ENCODE results near the gene SRMS. TPM values are rescaled to one million over a fixed set of nuclear protein-coding genes. Genes with fewer than 3 reads are reported as not detected.
"Not testable (repeated sequence)": the region's sequence is repeated elsewhere in the genome, so short reads cannot be mapped to it uniquely, and the experiment has no call there.

The SRMS gene
- total and polyA plus RNA-seq, 4 donors, result not detected

DNA sequence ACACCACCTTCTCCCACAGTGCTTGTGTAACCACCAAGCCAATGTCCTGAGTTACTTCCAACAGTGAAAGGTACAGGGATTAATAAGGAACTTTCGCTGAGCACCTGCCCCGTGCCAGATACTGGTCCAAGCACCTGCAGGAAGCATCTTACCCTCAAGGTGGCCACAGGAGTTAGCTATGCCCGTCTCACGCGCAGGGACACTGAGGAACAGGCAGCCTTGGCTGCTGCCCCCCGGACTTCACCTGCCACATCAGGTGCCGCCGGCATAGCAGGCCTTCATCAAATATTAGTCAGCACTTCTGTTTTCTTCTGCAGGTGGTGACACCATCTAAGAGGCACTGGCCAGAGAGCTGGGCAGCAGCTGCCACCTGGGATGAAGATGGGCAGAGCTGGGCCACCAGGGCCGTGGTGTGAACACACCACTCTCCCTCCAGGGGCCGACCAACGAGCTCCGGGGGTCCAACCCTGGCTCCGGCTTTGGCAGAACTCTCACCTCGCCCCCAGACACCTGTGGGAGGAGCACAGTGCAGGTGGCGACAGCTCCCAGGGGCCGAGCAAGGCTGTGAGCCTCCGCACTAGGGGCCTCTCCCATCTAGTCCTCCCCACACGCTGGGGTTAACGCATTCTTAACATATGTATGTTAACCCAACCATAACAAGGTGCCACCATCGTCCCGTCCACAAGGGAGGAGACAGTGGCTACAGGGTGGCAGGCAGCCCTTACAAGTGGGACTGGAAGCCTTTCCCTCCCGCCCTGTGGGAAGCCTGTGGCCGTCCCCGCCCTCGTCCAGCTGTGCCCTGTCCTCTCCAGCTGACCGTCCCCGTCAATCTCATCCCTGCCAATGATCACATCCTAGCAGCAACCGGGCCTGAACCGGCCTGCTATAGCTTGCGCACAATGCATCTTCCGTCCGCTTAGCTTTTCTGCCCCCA lies 29.9 kb downstream of the SRMS start (continued):
- TF ChIP-seq ZBTB33 (IDR thresholded peaks at IDR 0.05), result no peak
- no peak for TF ChIP-seq YY1 (IDR thresholded peaks at IDR 0.05)
- no peak for TF ChIP-seq EGR1 (IDR thresholded peaks at IDR 0.05; ENCODE audit: low read depth in 2 of 2)
- no peak for TF ChIP-seq ATF3 (IDR thresholded peaks at IDR 0.05)
- TF ChIP-seq FOXA2 (IDR thresholded peaks at IDR 0.05), result no peak

DNA sequence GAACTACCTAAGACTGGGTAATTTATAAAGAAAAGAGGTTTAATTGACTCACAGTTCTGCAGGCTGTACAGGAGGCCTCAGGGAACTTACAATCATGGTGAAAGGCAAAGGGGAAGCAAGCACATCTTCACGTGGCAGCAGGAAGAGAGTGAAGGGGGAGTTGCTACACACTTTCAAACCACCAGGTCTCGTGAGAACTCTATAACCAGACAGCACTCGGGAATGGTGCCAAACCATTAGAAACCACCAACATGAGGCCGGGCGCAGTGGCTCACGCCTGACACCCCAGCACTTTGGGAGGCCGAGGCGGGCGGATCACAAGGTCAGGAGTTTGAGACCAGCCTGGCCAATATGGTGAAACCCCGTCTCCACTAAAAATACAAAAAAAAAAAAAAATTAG lies 33.0 kb downstream of the SRMS start:
- H3K9me3 ChIP-seq (ENCODE audit: control insufficient read depth in 4 of 4, low read length in 3 of 4); DNase-seq (ENCODE audit: low spot score); H3K36me3 ChIP-seq (ENCODE audit: control insufficient read depth in 4 of 4, insufficient read depth in 3 of 4, low read depth in 1 of 4, low read length in 3 of 4); H3K27ac ChIP-seq (ENCODE audit: low read depth in 1 of 2, low read length in 2 of 2); H3K9ac ChIP-seq (ENCODE audit: low read depth in 1 of 2, low read length in 2 of 2); H3K4me3 ChIP-seq (ENCODE audit: low read depth in 1 of 3, low read length in 3 of 3); H3K27me3 ChIP-seq (ENCODE audit: control insufficient read depth in 4 of 4, insufficient read depth in 4 of 4, low read length in 3 of 4); H3K4me1 ChIP-seq (ENCODE audit: control insufficient read depth in 4 of 4, insufficient read depth in 4 of 4, low read length in 3 of 4): not testable (repeated sequence)
- WGBS, result 76% methylated on average over 10 of the region's 10 CpGs

DNA sequence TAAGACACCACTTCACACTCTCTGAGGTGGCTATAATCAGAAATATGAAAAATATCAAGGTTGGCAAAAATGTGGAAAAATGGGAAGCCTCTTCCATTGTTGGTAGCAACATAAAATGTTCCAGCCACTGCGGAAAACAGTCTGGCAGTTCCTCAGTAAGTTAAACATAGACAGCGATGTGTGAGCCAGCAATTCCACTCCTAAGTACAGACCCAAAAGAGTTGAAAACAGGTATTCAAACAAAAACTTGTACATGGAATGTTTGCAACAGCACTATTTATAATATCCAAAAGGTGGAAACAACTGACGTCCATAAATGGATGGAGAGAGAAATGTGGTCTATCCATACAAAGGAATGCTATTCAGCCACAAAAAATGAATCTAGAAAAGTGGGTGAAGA lies 34.3 kb downstream of the SRMS start:
- Histone ChIP-seq H3K9ac (ENCODE audit: low read depth in 1 of 2, low read length in 2 of 2) (no peak overlapping the region), H3K27me3 (ENCODE audit: control insufficient read depth in 4 of 4, insufficient read depth in 4 of 4, low read length in 3 of 4) (peaks cover 0 to 2% (median 0%) of the 10 kb centered on the region in 4 donors), H3K27ac (ENCODE audit: low read depth in 1 of 2, low read length in 2 of 2) (no peak overlapping the region), H3K4me1 (ENCODE audit: control insufficient read depth in 4 of 4, insufficient read depth in 4 of 4, low read length in 3 of 4) (no peaks in the 10 kb centered on the region), H3K9me3 (ENCODE audit: control insufficient read depth in 4 of 4, low read length in 3 of 4) (no peaks in the 10 kb centered on the region), H3K36me3 (ENCODE audit: control insufficient read depth in 4 of 4, insufficient read depth in 3 of 4, low read depth in 1 of 4, low read length in 3 of 4) (no peaks in the 10 kb centered on the region), H3K4me3 (ENCODE audit: low read depth in 1 of 3, low read length in 3 of 3) (no peak overlapping the region)
- no peak for TF ChIP-seq RAD21 (IDR thresholded peaks at IDR 0.05)
- no peak for TF ChIP-seq HNF4A (conservative IDR thresholded peaks at IDR 0.05)
- TF ChIP-seq, protein P1, sequence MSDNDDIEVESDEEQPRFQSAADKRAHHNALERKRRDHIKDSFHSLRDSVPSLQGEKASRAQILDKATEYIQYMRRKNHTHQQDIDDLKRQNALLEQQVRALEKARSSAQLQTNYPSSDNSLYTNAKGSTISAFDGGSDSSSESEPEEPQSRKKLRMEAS (IDR thresholded peaks at IDR 0.05), result no peak
- no peak for TF ChIP-seq TAF1 (conservative IDR thresholded peaks at IDR 0.05)
- TF ChIP-seq EGR1 (IDR thresholded peaks at IDR 0.05; ENCODE audit: low read depth in 2 of 2), result no peak
- TF ChIP-seq FOXA1 (IDR thresholded peaks at IDR 0.05), result no peak
- no peak for TF ChIP-seq GABPA (IDR thresholded peaks at IDR 0.05 in 1 of 2, conservative IDR thresholded peaks at IDR 0.05 in 1 of 2)
- WGBS, result 92% methylated on average over 3 of the region's 3 CpGs
- DNase-seq (ENCODE audit: low spot score), result no peak

GRCh38 chr20:63509088-63509564 lies 38.4 kb downstream of the SRMS start:
- DNase-seq (ENCODE audit: low spot score), result no peak
- H3K36me3 ChIP-seq (ENCODE audit: control insufficient read depth in 4 of 4, insufficient read depth in 3 of 4, low read depth in 1 of 4, low read length in 3 of 4), result no peaks in the 10 kb centered on the region
- no peaks in the 10 kb centered on the region for H3K4me1 ChIP-seq (ENCODE audit: control insufficient read depth in 4 of 4, insufficient read depth in 4 of 4, low read length in 3 of 4)
- no peak overlapping the region for H3K27ac ChIP-seq (ENCODE audit: low read depth in 1 of 2, low read length in 2 of 2)
- 78% methylated on average over 9 of the region's 9 CpGs for WGBS
- TF ChIP-seq SP1 (IDR thresholded peaks at IDR 0.05), result no peak
- TF ChIP-seq FOXA2 (IDR thresholded peaks at IDR 0.05), result no peak
- TF ChIP-seq EGR1 (IDR thresholded peaks at IDR 0.05; ENCODE audit: low read depth in 2 of 2), result no peak
- no peak for TF ChIP-seq REST (IDR thresholded peaks at IDR 0.05)
- TF ChIP-seq, protein P2, sequence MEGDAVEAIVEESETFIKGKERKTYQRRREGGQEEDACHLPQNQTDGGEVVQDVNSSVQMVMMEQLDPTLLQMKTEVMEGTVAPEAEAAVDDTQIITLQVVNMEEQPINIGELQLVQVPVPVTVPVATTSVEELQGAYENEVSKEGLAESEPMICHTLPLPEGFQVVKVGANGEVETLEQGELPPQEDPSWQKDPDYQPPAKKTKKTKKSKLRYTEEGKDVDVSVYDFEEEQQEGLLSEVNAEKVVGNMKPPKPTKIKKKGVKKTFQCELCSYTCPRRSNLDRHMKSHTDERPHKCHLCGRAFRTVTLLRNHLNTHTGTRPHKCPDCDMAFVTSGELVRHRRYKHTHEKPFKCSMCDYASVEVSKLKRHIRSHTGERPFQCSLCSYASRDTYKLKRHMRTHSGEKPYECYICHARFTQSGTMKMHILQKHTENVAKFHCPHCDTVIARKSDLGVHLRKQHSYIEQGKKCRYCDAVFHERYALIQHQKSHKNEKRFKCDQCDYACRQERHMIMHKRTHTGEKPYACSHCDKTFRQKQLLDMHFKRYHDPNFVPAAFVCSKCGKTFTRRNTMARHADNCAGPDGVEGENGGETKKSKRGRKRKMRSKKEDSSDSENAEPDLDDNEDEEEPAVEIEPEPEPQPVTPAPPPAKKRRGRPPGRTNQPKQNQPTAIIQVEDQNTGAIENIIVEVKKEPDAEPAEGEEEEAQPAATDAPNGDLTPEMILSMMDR (IDR thresholded peaks at IDR 0.05; ENCODE audit: low read depth, low read length, missing input control), result no peak
- TF ChIP-seq, protein P1 (IDR thresholded peaks at IDR 0.05), result no peak
- no peak for TF ChIP-seq HNF4A (conservative IDR thresholded peaks at IDR 0.05)
- no peak for TF ChIP-seq YY1 (IDR thresholded peaks at IDR 0.05)
- TF ChIP-seq ATF3 (IDR thresholded peaks at IDR 0.05), result no peak
- no peak for TF ChIP-seq FOXA1 (IDR thresholded peaks at IDR 0.05)
- no peak for TF ChIP-seq RAD21 (IDR thresholded peaks at IDR 0.05)
- H3K27me3 ChIP-seq (ENCODE audit: control insufficient read depth in 4 of 4, insufficient read depth in 4 of 4, low read length in 3 of 4), result peaks cover 0 to 3% (median under 1%) of the 10 kb centered on the region in 4 donors
- no peak overlapping the region for H3K4me3 ChIP-seq (ENCODE audit: low read depth in 1 of 3, low read length in 3 of 3)
- H3K9ac ChIP-seq (ENCODE audit: low read depth in 1 of 2, low read length in 2 of 2), result no peak overlapping the region
- H3K9me3 ChIP-seq (ENCODE audit: control insufficient read depth in 4 of 4, low read length in 3 of 4), result peaks cover 0 to 6% (median 4%) of the 10 kb centered on the region in 4 donors

Measured in liver (tissue), 9 donors.